Glomerular endothelial cell (primary cell): Measurements from ENCODE around the gene MB21D2. TPM values are rescaled to one million over a fixed set of nuclear protein-coding genes. Genes with fewer than 3 reads are reported as not detected.
"Not testable (repeated sequence)": the region's sequence is repeated elsewhere in the genome, so short reads cannot be mapped to it uniquely, and the experiment has no call there.

Experiments
- DNase-seq: peaks from one replicate; pipeline ENCODE4 v3.0.0-alpha.2; 2011; ENCODE audit warnings: low read depth, low spot score; ENCODE audit errors: extremely low read depth
- total RNA-seq: library from RNA; depleted of rRNA; stranded (reverse); fragments of >200 nt; gene quantifications from 2 replicates; pipeline ENCODE4 v1.2.3, GENCODE V29; 2015

MB21D2 gene
- total RNA-seq, 1 donor from 2014 or later, result 9.0 TPM

- DNase-seq, result no peak
These were observed 100.6 kb downstream of the MB21D2 start for GRCh38 chr3:192817053-192817452.

GRCh38 chr3:192816351-192816750 lies 101.3 kb downstream of the MB21D2 start:
- no peak for DNase-seq

GRCh38 chr3:192812743-192813383 lies 104.8 kb downstream of the MB21D2 start:
- peak; percentile 68 for DNase-seq

- no peak for DNase-seq
These were observed 111.9 kb downstream of the MB21D2 start for GRCh38 chr3:192805711-192806110.

- DNase-seq, result no peak
These were observed 113.2 kb downstream of the MB21D2 start for GRCh38 chr3:192804502-192804901.

- DNase-seq, result no peak
These were observed 114.4 kb downstream of the MB21D2 start for GRCh38 chr3:192802957-192803899.

- no peak for DNase-seq
These were observed 115.7 kb downstream of the MB21D2 start for GRCh38 chr3:192801985-192802384.

- no peak for DNase-seq
These were observed 117.9 kb downstream of the MB21D2 start for GRCh38 chr3:192799721-192800120.

GRCh38 chr3:192795021-192795420 lies 122.6 kb downstream of the MB21D2 start:
- DNase-seq, result no peak

GRCh38 chr3:192794216-192794615 lies 123.4 kb downstream of the MB21D2 start:
- no peak for DNase-seq

- not testable (repeated sequence) for DNase-seq
These were observed 128.7 kb downstream of the MB21D2 start for GRCh38 chr3:192788816-192789515.

GRCh38 chr3:192778508-192778907 lies 139.1 kb downstream of the MB21D2 start:
- DNase-seq, result no peak

- DNase-seq, result not testable (repeated sequence)
These were observed 143.3 kb downstream of the MB21D2 start for GRCh38 chr3:192774341-192774740.

- peak; percentile 3 for DNase-seq
These were observed 145.3 kb downstream of the MB21D2 start for GRCh38 chr3:192772240-192772894.

- DNase-seq, result no peak
These were observed 159.0 kb downstream of the MB21D2 start for GRCh38 chr3:192758654-192759053.

GRCh38 chr3:192751148-192751547 lies 166.5 kb downstream of the MB21D2 start:
- DNase-seq, result no peak

- DNase-seq, result no peak
These were observed 167.5 kb downstream of the MB21D2 start for GRCh38 chr3:192750201-192750600.

GRCh38 chr3:192747746-192748145 lies 169.9 kb downstream of the MB21D2 start:
- no peak for DNase-seq

GRCh38 chr3:192747145-192747544 lies 170.5 kb downstream of the MB21D2 start:
- DNase-seq, result no peak
